Measurements from ENCODE around the gene FEZF1. TPM values are rescaled to one million over a fixed set of nuclear protein-coding genes. Genes with fewer than 3 reads are reported as not detected.

FEZF1 gene
- total and polyA plus RNA-seq, 2 of the 13 experiments (the other 11 are each of a cell fraction or from before 2014, with no cell fraction given) = not detected

DNA sequence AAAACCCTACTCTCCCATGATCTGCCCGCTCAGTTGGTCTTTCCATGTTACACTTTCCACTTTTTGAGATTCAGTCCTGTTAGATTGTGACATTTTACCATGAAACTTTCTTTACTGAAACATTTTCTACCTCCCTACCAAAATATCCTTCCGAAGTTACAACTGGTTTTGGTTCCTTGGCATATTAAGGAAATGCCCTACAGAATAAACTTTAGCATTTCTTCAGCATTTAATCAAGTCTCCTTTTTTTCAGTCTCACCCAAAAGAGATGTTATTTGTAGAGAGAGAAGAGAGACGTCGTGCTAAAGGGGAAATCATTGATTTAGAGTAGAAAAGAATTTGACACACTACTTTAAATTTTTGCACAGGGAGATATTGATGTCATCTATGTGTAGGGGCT, 9.7 kb upstream of the FEZF1 start:
- Histone ChIP-seq H3K4me1 (ENCODE audit: insufficient read depth, low read length) (peaks cover 34% of the 10 kb centered on the region), H3K27ac (ENCODE audit: extremely low read length, insufficient read depth, low read length) (no peak overlapping the region), H3K9me3 (ENCODE audit: low read length) (no peaks in the 10 kb centered on the region), H3K79me2 (ENCODE audit: insufficient read depth, low read length) (no peaks in the 10 kb centered on the region), H3K9ac (ENCODE audit: insufficient read depth, low read depth, low read length) (no peak overlapping the region), H3K4me2 (ENCODE audit: low read depth, low read length) (no peak overlapping the region), H3K36me3 (replicated peaks in 1 of 2; ENCODE audit: control insufficient read depth in 1 of 2, insufficient read depth in 2 of 2, low read length in 2 of 2) (no peaks in the 10 kb centered on the region), H2AFZ (ENCODE audit: low read length) (no peak overlapping the region), H4K20me1 (ENCODE audit: insufficient read depth, low read length) (no peaks in the 10 kb centered on the region), H3K4me3 (replicated peaks in 1 of 3; ENCODE audit: insufficient read depth in 1 of 3, low read depth in 2 of 3, low read length in 3 of 3) (no peak overlapping the region), H3K27me3 (ENCODE audit: control insufficient read depth in 1 of 2, insufficient read depth in 2 of 2, low read length in 2 of 2) (peaks cover 7 to 74% of the 10 kb centered on the region in 2 experiments)
- no peak for ATAC-seq
- CTCF ChIA-PET (ENCODE audit: low intra/inter-chr PET ratio, low total read pairs) = no interaction called here
- intact Hi-C loops (cut with micrococcal nuclease; ENCODE audit: unreplicated experiment) = no loop called here
- in situ Hi-C loops (cut with HindIII; ENCODE audit: extremely low pct_ligation_motif_present, low pct_unique_long_range_greater_than_20kb) = no loop called here
- no peak for TF ChIP-seq CHCHD3 (CRISPR knock-in tag; IDR thresholded peaks at IDR 0.05)
- DNase-seq (ENCODE audit: low spot score) = no peak
- POLR2A ChIA-PET = no interaction called here
- WGBS (ENCODE audit: low lambda C conversion rate) = 23% methylated on average over 4 of the region's 4 CpGs
- no peak for FAIRE-seq
- BruUV-seq (replicated peaks) = no TSS peak

- Histone ChIP-seq H3K4me2 (ENCODE audit: low read depth, low read length) (no peak overlapping the region), H3K9me3 (ENCODE audit: low read length) (no peaks in the 10 kb centered on the region), H4K20me1 (ENCODE audit: insufficient read depth, low read length) (no peaks in the 10 kb centered on the region), H3K4me1 (ENCODE audit: insufficient read depth, low read length) (peaks cover 34% of the 10 kb centered on the region), H3K27me3 (ENCODE audit: control insufficient read depth in 1 of 2, insufficient read depth in 2 of 2, low read length in 2 of 2) (peaks cover 7 to 82% of the 10 kb centered on the region in 2 experiments), H3K36me3 (replicated peaks in 1 of 2; ENCODE audit: control insufficient read depth in 1 of 2, insufficient read depth in 2 of 2, low read length in 2 of 2) (no peaks in the 10 kb centered on the region), H2AFZ (ENCODE audit: low read length) (no peak overlapping the region), H3K4me3 (replicated peaks in 1 of 3; ENCODE audit: insufficient read depth in 1 of 3, low read depth in 2 of 3, low read length in 3 of 3) (no peak overlapping the region), H3K27ac (ENCODE audit: extremely low read length, insufficient read depth, low read length) (no peak overlapping the region), H3K9ac (ENCODE audit: insufficient read depth, low read depth, low read length) (no peak overlapping the region), H3K79me2 (ENCODE audit: insufficient read depth, low read length) (no peaks in the 10 kb centered on the region)
- intact Hi-C loops (cut with micrococcal nuclease; ENCODE audit: unreplicated experiment) = no loop called here
- no TSS peak for BruUV-seq (replicated peaks)
- FAIRE-seq (no peak), ATAC-seq (no peak), DNase-seq (ENCODE audit: low spot score) (no peak)
- WGBS (ENCODE audit: low lambda C conversion rate) = 66% methylated on average over 3 of the region's 3 CpGs
- in situ Hi-C loops (cut with HindIII; ENCODE audit: extremely low pct_ligation_motif_present, low pct_unique_long_range_greater_than_20kb) = no loop called here
- TF ChIP-seq ZNF703 (CRISPR knock-in tag; IDR thresholded peaks at IDR 0.05; ENCODE audit: borderline replicate concordance) (no peak), ATAD3A (CRISPR knock-in tag; IDR thresholded peaks at IDR 0.05) (no peak), SYNCRIP (IDR thresholded peaks at IDR 0.05; ENCODE audit: insufficient read depth, low read depth, low read length) (no peak), PRPF4 (IDR thresholded peaks at IDR 0.05; ENCODE audit: low read depth, low read length, poor library complexity, severe bottlenecking) (no peak), ZBTB37 (CRISPR knock-in tag; IDR thresholded peaks at IDR 0.05) (no peak)
- TF ChIP-seq, protein P1, sequence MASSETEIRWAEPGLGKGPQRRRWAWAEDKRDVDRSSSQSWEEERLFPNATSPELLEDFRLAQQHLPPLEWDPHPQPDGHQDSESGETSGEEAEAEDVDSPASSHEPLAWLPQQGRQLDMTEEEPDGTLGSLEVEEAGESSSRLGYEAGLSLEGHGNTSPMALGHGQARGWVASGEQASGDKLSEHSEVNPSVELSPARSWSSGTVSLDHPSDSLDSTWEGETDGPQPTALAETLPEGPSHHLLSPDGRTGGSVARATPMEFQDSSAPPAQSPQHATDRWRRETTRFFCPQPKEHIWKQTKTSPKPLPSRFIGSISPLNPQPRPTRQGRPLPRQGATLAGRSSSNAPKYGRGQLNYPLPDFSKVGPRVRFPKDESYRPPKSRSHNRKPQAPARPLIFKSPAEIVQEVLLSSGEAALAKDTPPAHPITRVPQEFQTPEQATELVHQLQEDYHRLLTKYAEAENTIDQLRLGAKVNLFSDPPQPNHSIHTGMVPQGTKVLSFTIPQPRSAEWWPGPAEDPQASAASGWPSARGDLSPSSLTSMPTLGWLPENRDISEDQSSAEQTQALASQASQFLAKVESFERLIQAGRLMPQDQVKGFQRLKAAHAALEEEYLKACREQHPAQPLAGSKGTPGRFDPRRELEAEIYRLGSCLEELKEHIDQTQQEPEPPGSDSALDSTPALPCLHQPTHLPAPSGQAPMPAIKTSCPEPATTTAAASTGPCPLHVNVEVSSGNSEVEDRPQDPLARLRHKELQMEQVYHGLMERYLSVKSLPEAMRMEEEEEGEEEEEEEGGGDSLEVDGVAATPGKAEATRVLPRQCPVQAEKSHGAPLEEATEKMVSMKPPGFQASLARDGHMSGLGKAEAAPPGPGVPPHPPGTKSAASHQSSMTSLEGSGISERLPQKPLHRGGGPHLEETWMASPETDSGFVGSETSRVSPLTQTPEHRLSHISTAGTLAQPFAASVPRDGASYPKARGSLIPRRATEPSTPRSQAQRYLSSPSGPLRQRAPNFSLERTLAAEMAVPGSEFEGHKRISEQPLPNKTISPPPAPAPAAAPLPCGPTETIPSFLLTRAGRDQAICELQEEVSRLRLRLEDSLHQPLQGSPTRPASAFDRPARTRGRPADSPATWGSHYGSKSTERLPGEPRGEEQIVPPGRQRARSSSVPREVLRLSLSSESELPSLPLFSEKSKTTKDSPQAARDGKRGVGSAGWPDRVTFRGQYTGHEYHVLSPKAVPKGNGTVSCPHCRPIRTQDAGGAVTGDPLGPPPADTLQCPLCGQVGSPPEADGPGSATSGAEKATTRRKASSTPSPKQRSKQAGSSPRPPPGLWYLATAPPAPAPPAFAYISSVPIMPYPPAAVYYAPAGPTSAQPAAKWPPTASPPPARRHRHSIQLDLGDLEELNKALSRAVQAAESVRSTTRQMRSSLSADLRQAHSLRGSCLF (CRISPR knock-in tag; IDR thresholded peaks at IDR 0.05; ENCODE audit: borderline replicate concordance) = no peak
- ChIA-PET POLR2A (no interaction called here), CTCF (ENCODE audit: low intra/inter-chr PET ratio, low total read pairs) (no interaction called here)
These were observed 8.2 kb upstream of the FEZF1 start for GRCh38 chr7:122312789-122313188.

Measured in HepG2 (cell line).